Thyroid gland (tissue), 4 donors: Measurements from ENCODE around the gene RPL29. TPM values are rescaled to one million over a fixed set of nuclear protein-coding genes. Genes with fewer than 3 reads are reported as not detected.

ENCODE experiments used
- DNase-seq, 2 donors: peaks; one replicate each; pipeline ENCODE4 v3.0.0-alpha.2; 2019
- H3K27ac ChIP-seq, 3 donors: fragments of 200-600 bp; sonication (generic); 1 replicate in 2 of 3; 2 replicates in 1 of 3; pipeline ENCODE4 v1.5.1; 2016 to 2019; ENCODE audit warnings: mild to moderate bottlenecking in 1 of 3, moderate library complexity in 1 of 3
- H3K27me3 ChIP-seq: fragments of 200-600 bp; sonication (generic); one replicate; pipeline ENCODE4 v1.5.1; 2019
- H3K36me3 ChIP-seq, 2 donors: fragments of 200-600 bp; sonication (generic); one replicate each; pipeline ENCODE4 v1.5.1; 2016 to 2019
- H3K4me1 ChIP-seq, 2 donors: fragments of 200-600 bp; sonication (generic); one replicate each; pipeline ENCODE4 v1.5.1; 2017 to 2019
- H3K4me3 ChIP-seq, 3 donors: fragments of 200-600 bp; sonication (generic); replicated peaks in 1 of 3; 1 replicate in 2 of 3; 2 replicates in 1 of 3; pipeline ENCODE4 v1.5.1; 2016; ENCODE audit warnings: mild to moderate bottlenecking in 1 of 3
- H3K9me3 ChIP-seq: fragments of 200-600 bp; sonication (generic); one replicate; pipeline ENCODE4 v1.5.1; 2017
- CTCF ChIP-seq, 6 experiments: fragments of 200-600 bp in 3 of 6; fragments of 450-650 bp in 3 of 6; sonication (generic) in 3 of 6; IDR thresholded peaks; one replicate each; pipeline ENCODE4 v1.5.1; 2016 to 2019; ENCODE audit warnings: antibody characterized with exemption in 6 of 6, mild to moderate bottlenecking in 2 of 6, inconsistent platforms in 1 of 6, moderate library complexity in 1 of 6
- POLR2A ChIP-seq, 2 donors: fragments of 450-650 bp; IDR thresholded peaks; one replicate each; pipeline ENCODE4 v1.6.1; 2017; ENCODE audit warnings: antibody characterized with exemption in 2 of 2, mild to moderate bottlenecking in 2 of 2, moderate library complexity in 1 of 2
- WGBS, 2 donors: methylation state at CpG; one replicate each; pipeline ENCODE4 v1.1.5; 2017; 5-methylcytosine and 5-hydroxymethylcytosine counted together
- intact Hi-C: fragments of 100-400 bp; cut with DNase I; formaldehyde crosslinking; loops from one replicate; pipeline ENCODE4 v1.15.1; 2023
- total RNA-seq, 4 donors: library from RNA; depleted of rRNA; stranded (reverse); fragments of >200 nt; gene quantifications; one replicate each; pipeline ENCODE4 v1.2.3, GENCODE V29; 2016

RPL29 gene
- total RNA-seq, 4 donors from 2014 or later = 826 to 1,348 (median 1,271) TPM

GRCh38 chr3:52015438-52016228, 19.9 kb upstream of the RPL29 start:
- WGBS, 2 donors = 87 to 93% methylated on average over 12 to 13 of the region's 13 CpGs
- no peak for TF ChIP-seq CTCF (IDR thresholded peaks at IDR 0.05)
- no peak for TF ChIP-seq POLR2A (IDR thresholded peaks at IDR 0.05)
- Histone ChIP-seq H3K27ac (no peak overlapping the region), H3K27me3 (no peaks in the 10 kb centered on the region), H3K9me3 (no peaks in the 10 kb centered on the region), H3K4me1 (peaks cover 0 to under 1% of the 10 kb centered on the region in 2 donors), H3K4me3 (no peak overlapping the region), H3K36me3 (no peaks in the 10 kb centered on the region)
- intact Hi-C loops = no loop called here
- DNase-seq = no peak

GRCh38 chr3:52014613-52015012, 18.9 kb upstream of the RPL29 start:
- TF ChIP-seq CTCF (IDR thresholded peaks at IDR 0.05) (no peak), POLR2A (IDR thresholded peaks at IDR 0.05) (no peak)
- H3K4me1 ChIP-seq = no peaks in the 10 kb centered on the region
- WGBS, 2 donors = 80 to 100% methylated on average over 3 to 8 of the region's 8 CpGs
- H3K4me3 ChIP-seq = no peak overlapping the region
- H3K27ac ChIP-seq = no peak overlapping the region
- H3K9me3 ChIP-seq = no peaks in the 10 kb centered on the region
- no peaks in the 10 kb centered on the region for H3K36me3 ChIP-seq
- H3K27me3 ChIP-seq = no peaks in the 10 kb centered on the region
- intact Hi-C loops = no loop called here
- DNase-seq = no peak

GRCh38 chr3:52013802-52014598, 18.3 kb upstream of the RPL29 start:
- TF ChIP-seq CTCF (IDR thresholded peaks at IDR 0.05) = no peak
- no peak for TF ChIP-seq POLR2A (IDR thresholded peaks at IDR 0.05)
- intact Hi-C loops = no loop called here
- WGBS, 2 donors = 75 to 77% methylated on average over 6 of the region's 6 CpGs
- Histone ChIP-seq H3K36me3 (no peaks in the 10 kb centered on the region), H3K4me1 (no peaks in the 10 kb centered on the region), H3K27me3 (no peaks in the 10 kb centered on the region), H3K4me3 (no peak overlapping the region), H3K27ac (no peak overlapping the region), H3K9me3 (no peaks in the 10 kb centered on the region)
- DNase-seq = no peak

GRCh38 chr3:52012699-52013098, 17.0 kb upstream of the RPL29 start:
- Histone ChIP-seq H3K36me3 (no peaks in the 10 kb centered on the region), H3K9me3 (no peaks in the 10 kb centered on the region), H3K4me1 (no peaks in the 10 kb centered on the region), H3K27ac (no peak overlapping the region), H3K4me3 (no peak overlapping the region), H3K27me3 (no peaks in the 10 kb centered on the region)
- TF ChIP-seq POLR2A (IDR thresholded peaks at IDR 0.05) (no peak), CTCF (IDR thresholded peaks at IDR 0.05) (no peak)
- intact Hi-C loops = no loop called here
- WGBS, 2 donors = 66 to 72% methylated on average over 2 to 6 of the region's 7 CpGs
- no peak for DNase-seq

- Histone ChIP-seq H3K36me3 (no peaks in the 10 kb centered on the region), H3K4me1 (peaks cover 3 to 11% of the 10 kb centered on the region in 2 donors), H3K27ac (no peak overlapping the region), H3K4me3 (no peak overlapping the region), H3K9me3 (no peaks in the 10 kb centered on the region), H3K27me3 (no peaks in the 10 kb centered on the region)
- intact Hi-C loops = no loop called here
- TF ChIP-seq CTCF (IDR thresholded peaks at IDR 0.05) (no peak), POLR2A (IDR thresholded peaks at IDR 0.05) (no peak)
- no peak for DNase-seq
These were observed 14.7 kb upstream of the RPL29 start for GRCh38 chr3:52010431-52010830.
